Choroid plexus epithelial cell (primary cell): ENCODE results near the gene S100A14.
"Not testable (repeated sequence)": the region's sequence is repeated elsewhere in the genome, so short reads cannot be mapped to it uniquely, and the experiment has no call there.

ENCODE experiments used
- DNase-seq: peaks from one replicate; pipeline ENCODE4 v3.0.0-alpha.2; 2010; ENCODE audit warnings: low read depth
- H3K4me3 ChIP-seq: 2 replicates; pipeline ENCODE4 v1.5.1; 2011; ENCODE audit warnings: low read depth, mild to moderate bottlenecking, control low read depth, low read length, moderate library complexity
- TF ChIP-seq, protein P1 (sequence below): conservative IDR thresholded peaks from 2 replicates; pipeline ENCODE4 v1.5.1; 2011; ENCODE audit warnings: low read depth, mild to moderate bottlenecking, control low read depth, inconsistent platforms, low read length, moderate library complexity

Gene S100A14

DNA sequence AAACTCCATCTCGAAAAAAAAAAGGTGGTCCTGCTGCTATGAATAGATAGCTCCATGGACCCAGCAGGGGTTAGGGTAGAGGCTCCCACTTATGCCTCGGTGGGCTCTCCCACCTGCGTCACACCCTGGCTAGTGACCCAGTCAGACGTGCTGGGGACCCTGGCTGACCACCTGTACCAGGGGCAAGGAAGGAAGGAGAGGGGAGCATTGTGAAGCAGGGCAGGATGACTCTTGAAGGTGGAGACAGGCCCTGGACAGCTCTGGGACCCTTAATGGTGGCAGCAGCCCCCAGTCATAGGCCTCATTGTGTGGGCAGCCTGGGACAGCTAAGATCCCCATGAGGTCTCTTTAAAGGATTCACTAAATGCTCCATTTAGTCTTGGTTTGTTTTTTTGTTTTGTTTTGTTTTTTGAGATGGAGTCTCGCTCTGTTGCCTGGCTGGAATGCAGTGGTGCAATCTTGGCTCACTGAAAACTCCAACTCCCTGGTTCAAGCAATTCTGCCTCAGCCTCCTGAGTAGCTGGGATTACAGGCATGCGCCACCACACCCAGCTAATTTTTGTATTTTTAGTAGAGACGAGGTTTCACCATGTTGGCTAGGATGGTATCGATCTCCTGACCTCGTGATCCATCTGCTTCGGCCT, 32.0 kb upstream of the S100A14 start:
- DNase-seq, result no peak
- no peak overlapping the region for H3K4me3 ChIP-seq
- TF ChIP-seq, protein P1, sequence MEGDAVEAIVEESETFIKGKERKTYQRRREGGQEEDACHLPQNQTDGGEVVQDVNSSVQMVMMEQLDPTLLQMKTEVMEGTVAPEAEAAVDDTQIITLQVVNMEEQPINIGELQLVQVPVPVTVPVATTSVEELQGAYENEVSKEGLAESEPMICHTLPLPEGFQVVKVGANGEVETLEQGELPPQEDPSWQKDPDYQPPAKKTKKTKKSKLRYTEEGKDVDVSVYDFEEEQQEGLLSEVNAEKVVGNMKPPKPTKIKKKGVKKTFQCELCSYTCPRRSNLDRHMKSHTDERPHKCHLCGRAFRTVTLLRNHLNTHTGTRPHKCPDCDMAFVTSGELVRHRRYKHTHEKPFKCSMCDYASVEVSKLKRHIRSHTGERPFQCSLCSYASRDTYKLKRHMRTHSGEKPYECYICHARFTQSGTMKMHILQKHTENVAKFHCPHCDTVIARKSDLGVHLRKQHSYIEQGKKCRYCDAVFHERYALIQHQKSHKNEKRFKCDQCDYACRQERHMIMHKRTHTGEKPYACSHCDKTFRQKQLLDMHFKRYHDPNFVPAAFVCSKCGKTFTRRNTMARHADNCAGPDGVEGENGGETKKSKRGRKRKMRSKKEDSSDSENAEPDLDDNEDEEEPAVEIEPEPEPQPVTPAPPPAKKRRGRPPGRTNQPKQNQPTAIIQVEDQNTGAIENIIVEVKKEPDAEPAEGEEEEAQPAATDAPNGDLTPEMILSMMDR, result no peak

GRCh38 chr1:153647346-153647714, 31.2 kb upstream of the S100A14 start:
- no peak for DNase-seq
- TF ChIP-seq, protein P1, result no peak
- no peak overlapping the region for H3K4me3 ChIP-seq

DNA sequence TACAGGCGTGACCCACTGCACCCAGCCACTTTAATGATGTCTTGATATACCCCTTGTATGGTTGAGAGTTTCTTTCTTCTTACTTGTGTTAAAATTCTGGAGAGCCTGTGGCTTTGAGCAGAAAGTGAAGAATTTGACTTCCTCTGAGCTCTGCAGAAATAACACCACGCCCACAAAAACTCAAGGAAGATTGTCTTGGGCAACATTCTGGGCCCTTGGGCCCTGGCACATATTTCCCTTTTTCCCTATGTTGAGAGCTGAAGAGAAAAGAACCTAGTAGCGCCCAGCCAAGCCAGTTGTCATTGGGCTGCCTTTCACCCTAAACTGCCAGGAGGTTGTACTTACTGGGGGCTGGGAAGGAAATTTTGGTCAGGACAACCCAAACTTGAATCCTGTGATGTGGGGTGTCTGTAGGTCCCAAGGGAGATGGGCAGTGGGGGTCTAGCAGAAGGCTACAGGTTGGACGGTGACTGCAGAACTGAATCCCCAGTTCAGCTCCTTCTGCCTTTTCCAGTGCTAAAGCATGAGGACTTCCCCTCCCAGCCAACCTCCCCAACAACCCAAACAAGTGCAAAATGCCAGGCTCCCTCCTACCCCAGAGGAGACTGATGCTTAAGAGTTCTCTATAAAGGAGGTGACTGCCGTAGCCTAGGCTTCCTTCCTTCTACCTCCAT, 30.7 kb upstream of the S100A14 start:
- no peak overlapping the region for H3K4me3 ChIP-seq
- TF ChIP-seq, protein P1, result no peak
- no peak for DNase-seq

- TF ChIP-seq, protein P1, result no peak
- no peak for DNase-seq
- H3K4me3 ChIP-seq, result no peak overlapping the region
Observed at GRCh38 chr1:153643816-153644215, 27.7 kb upstream of the S100A14 start.

- TF ChIP-seq, protein P1, result no peak
- no peak for DNase-seq
- H3K4me3 ChIP-seq, result no peak overlapping the region
Observed at GRCh38 chr1:153643100-153643499, 27.0 kb upstream of the S100A14 start.

GRCh38 chr1:153642161-153642560, 26.0 kb upstream of the S100A14 start:
- H3K4me3 ChIP-seq, result no peak overlapping the region
- no peak for DNase-seq
- TF ChIP-seq, protein P1, result no peak

DNA sequence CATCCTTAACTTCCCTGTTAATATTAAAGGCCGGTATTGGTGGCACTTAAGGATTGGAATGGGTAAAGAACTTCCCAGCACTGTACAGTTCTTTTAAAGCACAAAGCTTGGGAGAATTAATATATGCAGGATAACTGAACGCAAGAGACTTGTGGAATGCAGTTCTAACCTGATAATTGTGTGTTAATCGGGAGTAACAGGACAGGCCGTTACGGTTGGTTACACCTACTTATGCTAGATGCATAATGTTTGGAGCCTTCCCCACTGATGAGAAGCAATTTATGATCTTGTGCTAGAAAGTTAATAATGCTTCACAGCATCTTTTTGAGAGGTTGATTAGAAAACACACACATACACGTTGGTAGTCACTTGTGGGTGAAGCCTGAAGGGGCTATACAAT, 24.7 kb upstream of the S100A14 start:
- no peak overlapping the region for H3K4me3 ChIP-seq
- TF ChIP-seq, protein P1, result no peak
- no peak for DNase-seq

DNA sequence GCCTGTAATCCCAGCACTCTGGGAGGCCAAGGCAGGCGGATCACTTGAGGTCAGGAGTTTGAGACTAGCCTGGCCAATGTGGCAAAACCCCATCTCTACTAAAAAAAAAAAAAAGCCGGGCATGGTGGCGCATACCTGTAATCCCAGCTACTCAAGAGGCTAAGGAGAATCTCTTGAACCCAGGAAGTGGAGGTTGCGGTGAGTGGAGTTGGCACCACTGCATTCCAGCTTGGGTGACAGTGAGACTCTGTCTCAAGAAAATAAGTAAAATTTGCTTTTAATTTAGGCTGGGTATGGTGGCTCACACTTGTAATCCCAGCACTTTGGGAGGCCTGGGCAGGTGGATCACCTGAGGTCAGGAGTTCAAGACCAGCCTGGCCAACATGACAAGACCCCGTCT, 24.1 kb upstream of the S100A14 start:
- H3K4me3 ChIP-seq, DNase-seq: not testable (repeated sequence)
